ENCODE data around the gene PTPN7.
A peak's percentile ranks its signal among the peaks of the same experiment; 100 is the strongest.
"Not testable (repeated sequence)": the region's sequence is repeated elsewhere in the genome, so short reads cannot be mapped to it uniquely, and the experiment has no call there.

The PTPN7 gene

GRCh38 chr1:202160377-202160940 is at the start of gene PTPN7:
PTPN7 (minus strand) TSS chr1:202160602; CDS start chr1:202159402, 1,200 bp downstream.
- DNase-seq: peak; percentile 90 to 92

- no peak for DNase-seq
Observed at GRCh38 chr1:202208351-202208857, 48.0 kb upstream of the PTPN7 start.

GRCh38 chr1:202207292-202207691 is 46.9 kb upstream of the PTPN7 start:
- DNase-seq: no peak

GRCh38 chr1:202205523-202206190 is 45.3 kb upstream of the PTPN7 start:
- DNase-seq: no peak

GRCh38 chr1:202204065-202204464 is 43.7 kb upstream of the PTPN7 start:
- DNase-seq: no peak

- no peak for DNase-seq
Observed at GRCh38 chr1:202203238-202204039, 43.0 kb upstream of the PTPN7 start.

- no peak for DNase-seq
Observed at GRCh38 chr1:202202500-202203168, 42.2 kb upstream of the PTPN7 start.

GRCh38 chr1:202201971-202202370 is 41.6 kb upstream of the PTPN7 start:
- DNase-seq: no peak

GRCh38 chr1:202201266-202201665 is 40.9 kb upstream of the PTPN7 start:
- no peak for DNase-seq

GRCh38 chr1:202200669-202201068 is 40.3 kb upstream of the PTPN7 start:
- no peak for DNase-seq

GRCh38 chr1:202200112-202200548 is 39.7 kb upstream of the PTPN7 start:
- no peak for DNase-seq

GRCh38 chr1:202199040-202199889 is 38.9 kb upstream of the PTPN7 start:
- no peak for DNase-seq

GRCh38 chr1:202198366-202198724 is 37.9 kb upstream of the PTPN7 start:
- DNase-seq: no peak

- DNase-seq: no peak
Observed at GRCh38 chr1:202197653-202198365, 37.4 kb upstream of the PTPN7 start.

GRCh38 chr1:202194328-202194648 is 33.9 kb upstream of the PTPN7 start:
- no peak for DNase-seq

- no peak for DNase-seq
Observed at GRCh38 chr1:202193614-202194327, 33.4 kb upstream of the PTPN7 start, which contains the start of gene LGR6. LGR6 (plus strand) TSS chr1:202193799; CDS start chr1:202193990, 191 bp downstream.

GRCh38 chr1:202192770-202193613 is 32.6 kb upstream of the PTPN7 start:
- peak; percentile 42 to 53 for DNase-seq

GRCh38 chr1:202191391-202191790 is 31.0 kb upstream of the PTPN7 start:
- DNase-seq: not testable (repeated sequence)

- no peak for DNase-seq
Observed at GRCh38 chr1:202189918-202190715, 29.7 kb upstream of the PTPN7 start.

Measured in activated CD4-positive, alpha-beta T cell treated with anti-CD3 and anti-CD28 coated beads for 4 hours (primary cell).